ENCODE data around the gene DSP.

DSP gene

DNA sequence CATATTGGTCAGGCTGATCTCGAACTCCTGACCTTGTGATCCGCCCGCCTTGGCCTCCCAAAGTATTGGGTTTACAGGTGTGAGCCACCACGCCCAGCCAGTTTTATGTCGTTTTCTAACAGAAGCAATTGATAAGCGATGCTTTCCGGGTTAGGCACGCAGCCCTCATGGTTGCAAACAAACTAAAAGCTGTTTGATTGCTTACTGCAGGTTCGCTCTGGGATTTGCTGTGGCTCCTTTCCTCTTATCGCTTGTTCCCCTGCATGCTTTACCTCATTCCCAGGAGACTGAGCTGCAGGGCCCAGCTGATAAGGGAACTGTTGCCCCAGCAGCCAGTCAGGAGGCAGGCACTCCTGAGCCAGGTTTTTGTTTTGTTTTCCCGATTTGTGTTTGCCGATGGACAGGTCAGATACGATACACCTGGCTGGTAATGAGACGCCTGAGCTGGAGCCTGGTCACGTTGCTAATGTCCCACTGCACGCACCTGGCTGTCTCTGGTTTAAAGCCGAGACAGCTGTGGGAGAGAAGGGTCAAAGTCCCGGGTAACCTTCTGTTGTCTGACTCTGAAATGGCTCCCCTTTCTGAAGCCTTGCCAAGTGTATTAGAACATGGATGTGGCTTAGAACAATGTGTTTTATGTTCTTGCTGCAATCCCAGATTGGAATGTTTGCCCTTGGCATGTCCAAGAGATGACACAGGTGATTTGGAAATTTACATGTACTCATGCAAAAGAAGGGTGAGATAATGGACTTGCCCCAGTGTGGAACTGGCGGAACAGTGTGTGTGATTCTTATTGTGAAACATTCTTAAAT is 19.9 kb downstream of the DSP start:
- DNase-seq, result no peak

DNA sequence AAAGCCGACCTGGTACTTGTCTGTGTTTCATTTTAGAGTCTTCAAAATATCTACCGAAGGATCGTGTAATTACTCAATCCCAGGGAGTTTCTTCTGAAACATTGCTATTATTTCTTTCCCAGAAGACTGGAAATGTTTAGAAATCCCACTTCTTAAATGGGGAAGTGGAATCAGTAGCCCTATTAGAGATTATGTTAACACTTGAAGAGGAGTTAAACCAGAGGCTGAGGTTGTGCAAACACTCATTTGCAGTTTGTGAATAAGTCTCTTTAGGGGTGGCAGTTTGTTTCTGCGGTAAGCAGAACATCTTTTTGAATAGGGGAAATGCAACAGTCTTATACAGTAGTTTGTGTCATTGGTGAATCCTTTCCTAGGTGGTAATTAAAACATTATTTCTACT is 21.3 kb downstream of the DSP start:
- no peak for DNase-seq

DNA sequence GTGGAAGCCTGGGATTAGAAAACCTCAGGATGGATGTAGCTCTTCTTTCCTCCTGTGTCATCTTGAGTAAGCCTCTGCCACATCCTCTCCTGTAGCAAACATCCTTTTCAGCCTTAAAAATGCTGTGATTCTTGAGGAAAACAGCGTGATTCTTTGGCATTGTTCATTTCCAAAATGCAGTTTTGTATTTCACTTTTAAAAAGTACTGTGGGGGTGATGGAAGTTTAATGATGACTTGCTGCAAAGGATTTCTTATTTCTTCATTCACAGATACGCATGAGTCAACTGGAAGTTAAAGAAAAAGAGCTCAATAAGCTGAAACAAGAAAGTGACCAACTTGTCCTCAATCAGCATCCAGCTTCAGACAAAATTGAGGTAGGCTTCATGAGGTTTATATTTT is 24.6 kb downstream of the DSP start:
- DNase-seq, result no peak

DNA sequence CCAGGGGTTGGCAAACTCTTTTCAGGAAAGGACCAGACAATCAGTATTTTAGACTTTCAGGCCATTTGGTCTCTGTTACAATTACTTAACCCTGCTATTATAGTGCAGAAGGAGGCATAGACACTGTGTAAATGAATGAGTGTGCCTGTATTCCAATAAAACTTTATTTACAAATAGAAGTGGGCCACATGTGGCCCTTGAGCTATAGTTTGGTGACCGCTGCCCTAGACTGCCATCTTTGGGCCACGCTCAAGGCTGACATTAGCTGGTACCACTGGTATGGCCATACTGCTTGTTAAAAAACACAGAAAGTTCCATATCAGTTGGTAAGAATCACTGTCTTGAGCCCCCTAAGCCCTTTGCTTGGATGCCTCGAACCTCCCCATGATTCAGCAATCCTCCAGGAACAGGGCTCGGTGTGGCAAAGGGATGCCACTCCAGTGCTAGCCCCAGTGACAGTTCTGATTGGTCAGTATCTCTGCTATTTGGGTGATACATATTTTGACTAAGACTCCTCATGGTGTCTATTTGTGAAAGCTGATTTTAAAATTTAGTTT is 25.2 kb downstream of the DSP start:
- no peak for DNase-seq

DNA sequence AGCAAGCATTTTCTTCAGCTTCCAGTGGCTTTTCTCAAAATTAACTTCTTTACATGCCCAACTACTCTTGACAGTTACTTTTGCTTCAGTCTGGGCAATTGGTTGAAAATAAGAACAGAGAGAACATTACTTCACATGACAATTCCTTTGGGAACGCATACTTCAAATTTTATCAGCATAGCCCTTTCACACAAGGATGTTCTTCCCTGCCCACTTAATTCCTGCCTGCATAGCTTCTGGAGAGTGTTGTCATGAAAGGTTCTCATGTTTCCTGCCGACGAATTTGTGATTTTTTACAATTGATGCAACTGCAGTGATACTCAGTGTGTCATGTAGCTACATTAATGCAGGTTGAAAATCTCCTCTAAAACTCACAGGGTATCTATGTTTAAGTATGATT is 26.6 kb downstream of the DSP start:
- DNase-seq, result no peak

DNA sequence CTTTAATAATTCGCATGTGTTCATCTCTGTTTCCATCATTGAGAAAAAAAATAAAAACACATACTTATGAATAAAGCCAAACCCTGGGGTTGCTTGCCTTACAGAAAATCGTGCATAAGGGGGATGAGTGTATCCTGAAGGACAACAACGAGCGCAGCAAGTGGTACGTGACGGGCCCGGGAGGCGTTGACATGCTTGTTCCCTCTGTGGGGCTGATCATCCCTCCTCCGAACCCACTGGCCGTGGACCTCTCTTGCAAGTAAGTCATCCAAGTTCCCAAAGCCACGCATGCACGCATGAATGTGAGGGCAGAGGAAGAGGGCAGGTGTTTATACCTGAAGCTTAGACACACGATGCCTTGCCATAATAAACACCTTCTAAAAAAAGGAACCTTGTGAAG is 27.6 kb downstream of the DSP start:
- DNase-seq, result no peak

DNA sequence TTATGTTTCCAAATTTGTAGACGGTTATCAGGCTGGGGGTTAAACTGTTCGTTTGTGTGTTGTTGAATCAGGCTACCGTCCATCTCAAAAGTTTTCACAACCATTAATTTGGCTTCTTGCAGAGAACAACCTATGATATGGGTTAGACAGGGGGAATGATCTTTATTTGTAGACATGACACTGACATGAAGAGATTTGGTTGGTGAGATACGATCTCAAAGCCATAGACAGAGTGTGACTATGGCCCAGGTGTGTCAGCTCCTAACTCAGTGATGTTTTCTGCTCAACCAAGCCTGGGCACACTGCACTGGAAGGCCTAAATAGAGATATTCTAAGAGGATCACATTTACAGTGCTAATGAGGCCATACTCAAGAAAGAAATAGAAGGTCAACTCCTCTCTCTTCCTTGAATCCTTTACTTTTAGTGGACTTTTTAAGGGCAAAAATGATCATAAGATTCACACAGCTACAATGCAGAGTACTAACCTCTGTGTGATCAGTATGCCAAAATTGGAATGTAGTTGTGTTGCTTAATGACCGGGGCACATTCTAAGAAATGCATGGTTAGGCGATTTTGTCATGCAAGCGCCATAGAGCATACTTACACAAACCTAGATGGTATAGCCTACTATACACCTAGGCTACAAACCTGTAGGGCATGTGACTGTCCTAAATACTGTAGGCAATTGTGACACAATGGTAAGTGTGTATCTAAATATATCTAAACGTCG is 30.9 kb downstream of the DSP start:
- no peak for DNase-seq

DNA sequence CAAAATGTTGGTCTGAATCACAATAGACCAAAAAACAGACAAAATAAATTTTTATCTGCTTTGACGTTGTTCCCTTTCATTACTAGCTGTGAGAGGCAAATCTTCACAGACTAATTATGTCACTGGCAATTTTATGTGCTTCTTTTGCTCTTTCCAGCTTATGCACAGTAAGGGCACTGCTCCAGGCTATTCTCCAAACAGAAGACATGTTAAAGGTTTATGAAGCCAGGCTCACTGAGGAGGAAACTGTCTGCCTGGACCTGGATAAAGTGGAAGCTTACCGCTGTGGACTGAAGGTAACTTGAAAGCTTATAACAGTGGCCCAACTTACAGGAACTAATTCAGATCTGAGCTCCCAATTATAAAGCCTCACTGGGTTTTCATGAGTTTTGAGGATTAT is 33.0 kb downstream of the DSP start:
- DNase-seq, result no peak

DNA sequence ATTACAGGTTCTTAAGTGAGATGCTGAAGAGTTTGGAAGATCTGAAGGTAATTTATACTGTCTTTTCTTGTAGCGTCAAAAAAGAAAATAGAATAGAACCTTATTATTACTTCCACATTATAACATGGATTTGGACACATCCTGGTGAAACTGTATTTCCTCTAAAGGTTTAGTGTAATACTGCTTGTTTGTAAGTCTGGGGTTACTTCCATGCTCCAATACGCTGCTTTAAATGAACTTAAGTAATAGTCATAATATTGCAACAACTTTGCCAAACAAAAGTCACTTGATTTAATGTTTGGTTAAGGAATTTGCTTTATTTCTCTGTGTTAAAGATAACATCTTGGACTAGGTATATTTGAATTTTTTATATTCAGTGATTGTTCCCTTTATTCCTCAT is 37.0 kb downstream of the DSP start:
- DNase-seq, result no peak

DNA sequence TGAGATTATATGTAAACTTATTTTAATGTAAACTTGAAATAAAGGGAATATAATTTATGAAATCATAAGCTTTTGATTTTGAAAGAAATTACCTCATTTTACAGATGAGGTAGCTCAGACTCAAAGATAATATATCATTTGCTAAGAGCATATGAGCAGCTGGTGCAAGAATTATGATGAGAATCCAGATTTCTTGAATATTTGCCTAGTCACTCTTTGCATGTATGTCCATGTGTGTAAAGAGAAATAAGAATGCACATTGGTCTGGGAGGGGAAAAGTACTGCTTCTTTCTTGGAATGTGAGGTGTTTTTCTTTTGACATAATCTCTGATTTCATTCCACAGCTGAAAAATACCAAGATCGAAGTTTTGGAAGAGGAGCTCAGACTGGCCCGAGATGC is 37.5 kb downstream of the DSP start:
- no peak for DNase-seq

DNA sequence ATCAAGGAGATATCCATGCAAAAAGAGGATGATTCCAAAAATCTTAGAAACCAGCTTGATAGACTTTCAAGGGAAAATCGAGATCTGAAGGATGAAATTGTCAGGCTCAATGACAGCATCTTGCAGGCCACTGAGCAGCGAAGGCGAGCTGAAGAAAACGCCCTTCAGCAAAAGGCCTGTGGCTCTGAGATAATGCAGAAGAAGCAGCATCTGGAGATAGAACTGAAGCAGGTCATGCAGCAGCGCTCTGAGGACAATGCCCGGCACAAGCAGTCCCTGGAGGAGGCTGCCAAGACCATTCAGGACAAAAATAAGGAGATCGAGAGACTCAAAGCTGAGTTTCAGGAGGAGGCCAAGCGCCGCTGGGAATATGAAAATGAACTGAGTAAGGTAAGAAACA is 38.4 kb downstream of the DSP start:
- DNase-seq, result no peak

DNA sequence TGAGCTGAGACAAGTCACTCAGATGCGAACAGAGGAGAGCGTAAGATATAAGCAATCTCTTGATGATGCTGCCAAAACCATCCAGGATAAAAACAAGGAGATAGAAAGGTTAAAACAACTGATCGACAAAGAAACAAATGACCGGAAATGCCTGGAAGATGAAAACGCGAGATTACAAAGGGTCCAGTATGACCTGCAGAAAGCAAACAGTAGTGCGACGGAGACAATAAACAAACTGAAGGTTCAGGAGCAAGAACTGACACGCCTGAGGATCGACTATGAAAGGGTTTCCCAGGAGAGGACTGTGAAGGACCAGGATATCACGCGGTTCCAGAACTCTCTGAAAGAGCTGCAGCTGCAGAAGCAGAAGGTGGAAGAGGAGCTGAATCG is 39.1 kb downstream of the DSP start:
- DNase-seq, result no peak

DNA sequence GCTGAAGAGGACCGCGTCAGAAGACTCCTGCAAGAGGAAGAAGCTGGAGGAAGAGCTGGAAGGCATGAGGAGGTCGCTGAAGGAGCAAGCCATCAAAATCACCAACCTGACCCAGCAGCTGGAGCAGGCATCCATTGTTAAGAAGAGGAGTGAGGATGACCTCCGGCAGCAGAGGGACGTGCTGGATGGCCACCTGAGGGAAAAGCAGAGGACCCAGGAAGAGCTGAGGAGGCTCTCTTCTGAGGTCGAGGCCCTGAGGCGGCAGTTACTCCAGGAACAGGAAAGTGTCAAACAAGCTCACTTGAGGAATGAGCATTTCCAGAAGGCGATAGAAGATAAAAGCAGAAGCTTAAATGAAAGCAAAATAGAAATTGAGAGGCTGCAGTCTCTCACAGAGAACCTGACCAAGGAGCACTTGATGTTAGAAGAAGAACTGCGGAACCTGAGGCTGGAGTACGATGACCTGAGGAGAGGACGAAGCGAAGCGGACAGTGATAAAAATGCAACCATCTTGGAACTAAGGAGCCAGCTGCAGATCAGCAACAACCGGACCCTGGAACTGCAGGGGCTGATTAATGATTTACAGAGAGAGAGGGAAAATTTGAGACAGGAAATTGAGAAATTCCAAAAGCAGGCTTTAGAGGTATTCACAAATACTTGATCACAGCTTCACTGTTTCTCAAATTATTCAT is 39.6 kb downstream of the DSP start:
- DNase-seq, result no peak

DNA sequence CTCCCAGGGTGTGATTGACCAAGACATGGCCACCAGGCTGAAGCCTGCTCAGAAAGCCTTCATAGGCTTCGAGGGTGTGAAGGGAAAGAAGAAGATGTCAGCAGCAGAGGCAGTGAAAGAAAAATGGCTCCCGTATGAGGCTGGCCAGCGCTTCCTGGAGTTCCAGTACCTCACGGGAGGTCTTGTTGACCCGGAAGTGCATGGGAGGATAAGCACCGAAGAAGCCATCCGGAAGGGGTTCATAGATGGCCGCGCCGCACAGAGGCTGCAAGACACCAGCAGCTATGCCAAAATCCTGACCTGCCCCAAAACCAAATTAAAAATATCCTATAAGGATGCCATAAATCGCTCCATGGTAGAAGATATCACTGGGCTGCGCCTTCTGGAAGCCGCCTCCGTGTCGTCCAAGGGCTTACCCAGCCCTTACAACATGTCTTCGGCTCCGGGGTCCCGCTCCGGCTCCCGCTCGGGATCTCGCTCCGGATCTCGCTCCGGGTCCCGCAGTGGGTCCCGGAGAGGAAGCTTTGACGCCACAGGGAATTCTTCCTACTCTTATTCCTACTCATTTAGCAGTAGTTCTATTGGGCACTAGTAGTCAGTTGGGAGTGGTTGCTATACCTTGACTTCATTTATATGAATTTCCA is 43.9 kb downstream of the DSP start:
- no peak for DNase-seq

DNA sequence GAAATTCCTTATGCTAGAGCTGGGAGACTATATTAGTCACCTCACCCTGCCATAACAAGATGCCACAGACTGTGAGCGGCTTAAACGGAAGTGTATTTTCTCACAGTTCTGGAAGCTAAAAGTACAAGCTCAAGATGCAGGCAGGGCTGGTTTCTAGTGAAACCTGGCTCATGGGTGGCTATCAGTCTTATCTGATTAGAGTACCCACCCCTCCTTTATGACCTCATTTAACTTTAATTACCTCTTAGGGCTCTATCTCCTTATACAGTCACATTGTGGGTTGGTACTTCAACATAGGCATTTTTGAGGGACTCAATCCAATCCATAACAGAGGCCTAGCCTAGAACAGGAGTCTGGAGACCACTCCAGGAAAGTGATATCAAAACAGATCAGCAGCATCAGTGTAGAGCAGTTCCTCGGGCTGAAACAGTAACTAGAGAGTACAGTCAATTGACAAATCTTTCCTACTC is 46.2 kb downstream of the DSP start:
- no peak for DNase-seq

DNA sequence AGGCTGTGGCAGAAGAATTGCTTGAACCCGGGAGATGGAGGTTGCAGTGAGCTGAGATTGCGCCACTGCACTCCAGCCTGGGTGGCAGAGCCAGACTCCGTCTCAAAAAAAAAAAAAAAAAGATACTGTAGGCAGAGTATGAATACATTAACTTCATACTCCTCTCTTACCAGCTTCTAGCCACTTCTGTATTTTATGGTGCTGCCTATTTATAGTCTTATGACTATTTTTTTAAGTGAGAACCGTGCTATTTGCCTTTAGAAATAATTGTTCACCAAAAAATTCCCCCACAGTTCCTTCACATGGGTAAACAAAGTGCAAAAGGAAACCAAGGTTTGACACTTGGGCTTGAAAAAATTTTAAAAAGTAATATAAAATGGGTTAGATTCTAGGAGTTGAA is 47.0 kb downstream of the DSP start:
- no peak for DNase-seq

DNA sequence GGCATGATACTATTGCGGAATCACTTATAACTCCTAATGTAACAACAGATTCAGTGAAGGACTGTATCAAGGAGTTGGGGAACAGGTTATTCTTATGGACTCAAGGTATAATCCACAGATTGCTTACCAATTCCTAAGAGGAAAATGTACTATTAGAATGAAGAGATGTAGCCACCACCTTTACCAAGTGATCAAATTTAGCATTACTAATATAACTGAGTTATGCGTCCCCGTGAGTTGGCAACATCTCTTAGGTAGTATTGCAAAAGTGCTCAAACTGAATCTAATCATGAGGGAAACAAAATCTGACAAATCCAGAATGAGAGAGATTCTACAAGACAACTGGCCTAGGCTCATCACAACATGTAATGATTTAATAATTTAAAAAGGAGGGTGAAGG is 47.8 kb downstream of the DSP start:
- no peak for DNase-seq

DNA sequence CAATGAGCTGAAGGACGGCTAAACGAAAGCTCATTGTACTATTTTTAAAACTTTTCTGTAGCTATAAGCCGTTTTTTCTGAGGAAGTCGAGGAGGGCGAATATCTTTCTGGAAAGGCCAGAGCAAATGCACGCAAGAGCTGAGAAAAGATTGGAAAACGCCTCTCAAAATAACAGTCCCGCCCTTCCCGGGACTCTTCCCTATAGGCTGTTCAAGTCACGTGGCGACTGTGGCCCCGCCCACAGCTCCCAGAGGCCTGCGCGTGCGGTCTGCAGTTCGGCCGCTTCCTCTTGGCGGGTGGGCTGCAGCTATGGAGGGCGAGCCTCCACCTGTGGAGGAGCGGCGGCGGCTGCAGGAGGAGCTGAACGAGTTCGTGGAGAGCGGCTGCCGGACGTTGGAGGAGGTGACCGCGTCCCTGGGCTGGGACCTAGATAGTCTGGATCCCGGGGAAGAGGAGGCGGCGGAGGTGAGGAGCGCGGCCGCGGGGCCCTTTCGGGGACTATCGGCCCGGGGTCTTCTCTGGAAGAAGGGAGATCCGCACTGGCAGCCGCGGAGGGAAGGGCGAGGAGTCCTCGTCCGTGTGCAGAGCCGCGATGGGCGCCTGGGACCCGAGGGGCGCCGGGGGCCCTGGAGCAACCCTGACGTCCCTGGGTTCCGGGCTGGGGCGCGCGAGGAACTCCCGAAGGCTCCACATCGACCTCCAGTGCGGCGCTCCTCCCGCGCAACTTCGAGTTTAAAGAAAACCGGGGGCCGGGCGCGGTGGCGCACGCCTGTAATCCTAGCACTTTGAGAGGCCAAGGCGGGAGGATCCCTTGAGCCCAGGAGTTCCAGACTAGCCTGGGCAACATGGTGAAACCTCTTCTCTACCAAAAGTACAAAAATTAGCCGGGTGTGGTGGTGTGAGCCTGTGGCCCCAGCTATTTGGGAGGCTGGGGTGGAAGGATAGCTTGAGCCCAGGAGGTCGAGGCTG is 48.8 kb downstream of the DSP start, which contains the start of gene SNRNP48:
Gene SNRNP48 (plus strand): TSS at position 250 of the 969 bp plus-strand sequence. CDS start 60 bp downstream, at position 310.
- peak; percentile 93 for DNase-seq

DNA sequence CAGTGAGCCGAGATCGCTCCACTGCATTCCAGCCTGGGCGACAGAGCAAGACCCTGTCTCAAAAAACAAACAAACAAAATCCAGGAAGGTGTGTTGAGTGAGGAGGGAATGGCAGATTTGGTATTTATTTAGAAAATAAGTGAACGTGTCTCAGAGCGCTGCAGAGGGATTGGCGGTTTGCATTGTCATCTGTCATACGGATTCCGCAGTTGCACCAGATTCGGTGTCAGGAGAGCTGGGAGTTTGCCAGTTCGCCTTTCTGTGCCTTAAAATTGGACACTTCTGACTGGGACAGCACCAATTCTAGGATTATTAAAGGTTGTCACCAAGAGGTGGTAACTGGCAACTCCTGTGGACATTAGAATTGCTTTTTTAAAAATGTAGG is 49.4 kb downstream of the DSP start:
- no peak for DNase-seq

DNA sequence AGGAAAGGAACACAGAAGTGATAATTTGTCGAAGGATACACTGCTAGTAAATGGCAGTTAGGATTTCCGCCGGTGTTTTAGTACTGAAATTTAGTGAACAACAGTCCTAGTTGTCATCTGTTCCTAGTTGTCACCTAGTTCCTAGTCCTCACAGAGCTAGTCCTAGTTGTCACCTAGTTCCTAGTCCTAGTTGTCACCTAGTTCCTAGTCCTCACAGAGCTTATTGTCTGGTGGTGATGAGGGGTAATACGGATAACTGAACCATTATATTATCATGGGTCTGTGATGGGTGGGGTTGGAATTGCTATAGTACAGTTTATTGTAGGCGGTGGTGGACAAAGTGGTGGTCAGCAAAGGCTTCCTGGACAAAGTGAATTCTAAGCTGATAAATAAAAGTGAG is 50.3 kb downstream of the DSP start:
- no peak for DNase-seq

DNA sequence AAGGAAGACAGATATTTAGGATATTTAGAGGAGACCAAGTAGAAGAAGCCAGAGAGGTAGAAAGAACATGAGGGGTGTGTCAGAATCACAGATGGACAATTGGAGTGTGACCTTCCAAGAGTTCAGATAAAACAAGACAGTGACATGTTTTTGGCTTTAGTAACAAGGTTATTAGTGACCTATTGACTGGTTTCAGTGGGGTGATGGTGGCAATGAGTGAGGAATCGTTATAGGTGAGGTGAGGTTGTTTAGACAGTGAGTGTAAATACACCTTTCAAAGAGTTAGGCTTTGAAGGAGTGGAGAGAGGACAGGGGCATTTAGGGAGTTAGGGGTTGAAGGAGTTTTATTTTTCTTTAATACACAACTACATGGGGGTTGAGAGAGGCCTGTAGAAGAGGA is 51.8 kb downstream of the DSP start:
- no peak for DNase-seq

Measured in activated CD4-positive, alpha-beta T cell treated with anti-CD3 and anti-CD28 coated beads, Interleukin-2, amount 50 U/mL, for 16 hours (primary cell).